Measurements from ENCODE around the gene MEI4.

The MEI4 gene

GRCh38 chr6:77876300-77876699 is 223.5 kb downstream of the MEI4 start:
- Histone ChIP-seq H2BK5ac (ENCODE audit: low read depth, low read length, poor library complexity) (no peak overlapping the region), H3K27ac (ENCODE audit: low read depth, low read length) (no peak overlapping the region), H4K91ac (ENCODE audit: low read depth, low read length) (no peak overlapping the region), H2AK5ac (ENCODE audit: low read length) (no peak overlapping the region), H4K12ac (ENCODE audit: low read depth, low read length) (no peak overlapping the region), H2BK12ac (ENCODE audit: low read length) (no peak overlapping the region), H3K4ac (ENCODE audit: low read depth, low read length) (no peak overlapping the region), H3K79me1 (ENCODE audit: low read length) (peaks cover under 1% of the 10 kb centered on the region), H3K18ac (ENCODE audit: low read length) (no peak overlapping the region), H3K4me1 (ENCODE audit: control insufficient read depth in 1 of 2, insufficient read depth in 2 of 2, low read length in 2 of 2) (no peaks in the 10 kb centered on the region), H3K36me3 (ENCODE audit: control insufficient read depth in 1 of 2, insufficient read depth in 2 of 2, low read length in 2 of 2) (no peaks in the 10 kb centered on the region), H3K14ac (ENCODE audit: low read length) (no peak overlapping the region), H3K79me2 (ENCODE audit: control insufficient read depth, insufficient read depth, low read length, poor library complexity) (no peaks in the 10 kb centered on the region), H3K9me3 (ENCODE audit: insufficient read depth, low read depth, low read length) (no peaks in the 10 kb centered on the region), H3K27me3 (ENCODE audit: insufficient read depth, low read length) (no peaks in the 10 kb centered on the region), H3K4me3 (ENCODE audit: low read depth, low read length) (no peak overlapping the region), H3K9ac (ENCODE audit: low read length) (no peak overlapping the region), H3K23ac (ENCODE audit: low read length) (no peak overlapping the region), H2AFZ (ENCODE audit: insufficient read depth, low read length, poor library complexity) (no peak overlapping the region), H4K8ac (ENCODE audit: low read depth, low read length) (no peak overlapping the region), H2BK120ac (ENCODE audit: insufficient read depth, low read length, poor library complexity) (no peak overlapping the region), H3K4me2 (ENCODE audit: low read length) (no peak overlapping the region)
- no CpG with 5 or more reads among the region's 2 CpGs for WGBS (ENCODE audit: extremely low coverage, insufficient coverage, insufficient read length)
- DNase-seq = no peak

DNA sequence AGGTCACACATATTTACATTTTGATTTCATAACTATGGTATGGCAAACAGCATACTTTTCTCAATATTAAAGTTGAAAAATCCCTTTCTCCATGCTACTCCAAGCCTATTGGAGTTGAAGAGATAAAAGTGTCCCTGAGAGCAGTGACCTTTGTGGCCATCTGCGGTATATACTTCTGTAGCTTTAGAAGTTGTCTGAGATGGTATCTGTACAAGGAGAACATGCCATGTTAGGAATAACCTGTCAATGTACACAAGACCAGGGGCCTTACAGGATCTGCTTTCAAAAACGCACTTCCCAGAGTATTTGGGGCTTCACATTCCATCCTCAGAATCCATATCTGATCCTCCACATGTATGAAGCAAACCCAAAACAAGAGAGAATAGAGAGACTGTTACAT is 226.7 kb downstream of the MEI4 start:
- H2AK5ac ChIP-seq (ENCODE audit: low read length) = no peak overlapping the region
- H3K4me1 ChIP-seq (ENCODE audit: control insufficient read depth in 1 of 2, insufficient read depth in 2 of 2, low read length in 2 of 2) = peaks cover 0 to 2% of the 10 kb centered on the region in 2 experiments
- no peak overlapping the region for H3K9ac ChIP-seq (ENCODE audit: low read length)
- no peak overlapping the region for H2BK120ac ChIP-seq (ENCODE audit: insufficient read depth, low read length, poor library complexity)
- no peak overlapping the region for H2BK5ac ChIP-seq (ENCODE audit: low read depth, low read length, poor library complexity)
- no peak overlapping the region for H4K91ac ChIP-seq (ENCODE audit: low read depth, low read length)
- H3K4ac ChIP-seq (ENCODE audit: low read depth, low read length) = no peak overlapping the region
- WGBS (ENCODE audit: extremely low coverage, insufficient coverage, insufficient read length) = no CpG with 5 or more reads among the region's 2 CpGs
- no peak overlapping the region for H3K14ac ChIP-seq (ENCODE audit: low read length)
- no peak overlapping the region for H2AFZ ChIP-seq (ENCODE audit: insufficient read depth, low read length, poor library complexity)
- peak in 1 of 2 donors; percentile 2 for DNase-seq
- no peak overlapping the region for H3K23ac ChIP-seq (ENCODE audit: low read length)
- H4K12ac ChIP-seq (ENCODE audit: low read depth, low read length) = no peak overlapping the region
- no peak overlapping the region for H2BK12ac ChIP-seq (ENCODE audit: low read length)
- H3K27ac ChIP-seq (ENCODE audit: low read depth, low read length) = peak overlapping the region; percentile 11
- H3K4me2 ChIP-seq (ENCODE audit: low read length) = peak overlapping the region; percentile 30
- peaks cover 4% of the 10 kb centered on the region for H3K79me1 ChIP-seq (ENCODE audit: low read length)
- H3K27me3 ChIP-seq (ENCODE audit: insufficient read depth, low read length) = no peaks in the 10 kb centered on the region
- H3K79me2 ChIP-seq (ENCODE audit: control insufficient read depth, insufficient read depth, low read length, poor library complexity) = no peaks in the 10 kb centered on the region
- no peak overlapping the region for H3K4me3 ChIP-seq (ENCODE audit: low read depth, low read length)
- no peak overlapping the region for H3K18ac ChIP-seq (ENCODE audit: low read length)
- no peak overlapping the region for H4K8ac ChIP-seq (ENCODE audit: low read depth, low read length)
- H3K36me3 ChIP-seq (ENCODE audit: control insufficient read depth in 1 of 2, insufficient read depth in 2 of 2, low read length in 2 of 2) = no peaks in the 10 kb centered on the region
- no peaks in the 10 kb centered on the region for H3K9me3 ChIP-seq (ENCODE audit: insufficient read depth, low read depth, low read length)

- Histone ChIP-seq H3K36me3 (ENCODE audit: control insufficient read depth in 1 of 2, insufficient read depth in 2 of 2, low read length in 2 of 2) (no peaks in the 10 kb centered on the region), H4K91ac (ENCODE audit: low read depth, low read length) (no peak overlapping the region), H3K23ac (ENCODE audit: low read length) (no peak overlapping the region), H2AK5ac (ENCODE audit: low read length) (no peak overlapping the region), H4K12ac (ENCODE audit: low read depth, low read length) (no peak overlapping the region), H3K4me2 (ENCODE audit: low read length) (no peak overlapping the region), H2AFZ (ENCODE audit: insufficient read depth, low read length, poor library complexity) (no peak overlapping the region), H3K18ac (ENCODE audit: low read length) (no peak overlapping the region), H3K14ac (ENCODE audit: low read length) (no peak overlapping the region), H2BK5ac (ENCODE audit: low read depth, low read length, poor library complexity) (no peak overlapping the region), H3K9ac (ENCODE audit: low read length) (no peak overlapping the region), H3K27me3 (ENCODE audit: insufficient read depth, low read length) (no peaks in the 10 kb centered on the region), H2BK12ac (ENCODE audit: low read length) (no peak overlapping the region), H3K9me3 (ENCODE audit: insufficient read depth, low read depth, low read length) (no peaks in the 10 kb centered on the region), H3K79me1 (ENCODE audit: low read length) (peaks cover 4% of the 10 kb centered on the region), H4K8ac (ENCODE audit: low read depth, low read length) (no peak overlapping the region), H3K4ac (ENCODE audit: low read depth, low read length) (no peak overlapping the region), H3K4me3 (ENCODE audit: low read depth, low read length) (no peak overlapping the region), H2BK120ac (ENCODE audit: insufficient read depth, low read length, poor library complexity) (no peak overlapping the region), H3K4me1 (ENCODE audit: control insufficient read depth in 1 of 2, insufficient read depth in 2 of 2, low read length in 2 of 2) (peaks cover 0 to 2% of the 10 kb centered on the region in 2 experiments), H3K27ac (ENCODE audit: low read depth, low read length) (peak overlapping the region; percentile 69), H3K79me2 (ENCODE audit: control insufficient read depth, insufficient read depth, low read length, poor library complexity) (no peaks in the 10 kb centered on the region)
- WGBS (ENCODE audit: extremely low coverage, insufficient coverage, insufficient read length) = no CpG with 5 or more reads among the region's 2 CpGs
- DNase-seq = peak; percentile 27 to 70
These were observed 227.7 kb downstream of the MEI4 start for GRCh38 chr6:77880501-77880900.

DNA sequence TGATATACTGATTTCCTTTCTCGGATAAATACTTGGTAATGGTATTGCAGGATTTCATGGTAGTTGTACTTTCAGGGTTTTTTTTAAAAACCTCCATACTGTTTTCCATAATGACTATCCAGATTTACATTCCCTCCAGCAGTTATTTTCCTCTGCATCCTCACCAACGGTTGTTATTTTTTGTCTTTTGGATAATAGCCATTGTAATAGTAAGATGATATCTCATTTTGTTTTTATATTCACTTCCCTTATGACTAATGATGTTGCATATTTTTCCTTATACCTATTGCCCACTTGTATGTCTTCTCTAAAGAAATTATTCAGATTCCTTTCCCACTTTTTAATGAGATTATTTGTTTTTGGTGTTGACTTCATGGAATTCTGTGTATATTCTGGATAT is 231.0 kb downstream of the MEI4 start:
- Histone ChIP-seq H3K27ac (ENCODE audit: low read depth, low read length) (no peak overlapping the region), H3K27me3 (ENCODE audit: insufficient read depth, low read length) (no peaks in the 10 kb centered on the region), H3K9me3 (ENCODE audit: insufficient read depth, low read depth, low read length) (no peaks in the 10 kb centered on the region), H3K79me2 (ENCODE audit: control insufficient read depth, insufficient read depth, low read length, poor library complexity) (no peaks in the 10 kb centered on the region), H3K4ac (ENCODE audit: low read depth, low read length) (no peak overlapping the region), H4K91ac (ENCODE audit: low read depth, low read length) (no peak overlapping the region), H2BK5ac (ENCODE audit: low read depth, low read length, poor library complexity) (no peak overlapping the region), H2AFZ (ENCODE audit: insufficient read depth, low read length, poor library complexity) (no peak overlapping the region), H2BK120ac (ENCODE audit: insufficient read depth, low read length, poor library complexity) (no peak overlapping the region), H4K8ac (ENCODE audit: low read depth, low read length) (no peak overlapping the region), H3K4me3 (ENCODE audit: low read depth, low read length) (no peak overlapping the region), H3K36me3 (ENCODE audit: control insufficient read depth in 1 of 2, insufficient read depth in 2 of 2, low read length in 2 of 2) (no peaks in the 10 kb centered on the region), H2BK12ac (ENCODE audit: low read length) (no peak overlapping the region), H3K18ac (ENCODE audit: low read length) (no peak overlapping the region), H4K12ac (ENCODE audit: low read depth, low read length) (no peak overlapping the region), H3K79me1 (ENCODE audit: low read length) (peaks cover 4% of the 10 kb centered on the region), H3K4me2 (ENCODE audit: low read length) (no peak overlapping the region), H2AK5ac (ENCODE audit: low read length) (no peak overlapping the region), H3K14ac (ENCODE audit: low read length) (no peak overlapping the region), H3K4me1 (ENCODE audit: control insufficient read depth in 1 of 2, insufficient read depth in 2 of 2, low read length in 2 of 2) (peaks cover 0 to 2% of the 10 kb centered on the region in 2 experiments), H3K23ac (ENCODE audit: low read length) (no peak overlapping the region), H3K9ac (ENCODE audit: low read length) (no peak overlapping the region)
- no peak for DNase-seq
- WGBS (ENCODE audit: extremely low coverage, insufficient coverage, insufficient read length) = no CpG with 5 or more reads among the region's 2 CpGs

All from trophoblast cell (in vitro differentiated cells and primary cell).